Limb (tissue), 2 donors: ENCODE results near the gene ENTPD3.
"Not testable (repeated sequence)": the region's sequence is repeated elsewhere in the genome, so short reads cannot be mapped to it uniquely, and the experiment has no call there.

Source experiments
- DNase-seq, 2 donors: peaks; one replicate each; pipeline ENCODE4 v3.0.0-alpha.2; 2016; ENCODE audit errors: extremely low spot score in 2 of 2

The ENTPD3 gene

GRCh38 chr3:40460481-40460880 is 73.5 kb downstream of the ENTPD3 start:
- DNase-seq = not testable (repeated sequence)

- no peak for DNase-seq
Measured at GRCh38 chr3:40461161-40461560, 74.2 kb downstream of the ENTPD3 start.

- DNase-seq = not testable (repeated sequence)
Measured at GRCh38 chr3:40462838-40463237, 75.9 kb downstream of the ENTPD3 start.

- no peak for DNase-seq
Measured at GRCh38 chr3:40463579-40463978, 76.6 kb downstream of the ENTPD3 start.

GRCh38 chr3:40464339-40465110 is 77.5 kb downstream of the ENTPD3 start:
- DNase-seq = no peak

- DNase-seq = no peak
Measured at GRCh38 chr3:40465111-40465407, 78.1 kb downstream of the ENTPD3 start.

GRCh38 chr3:40465456-40465855 is 78.5 kb downstream of the ENTPD3 start:
- no peak for DNase-seq

GRCh38 chr3:40468018-40468417 is 81.0 kb downstream of the ENTPD3 start:
- no peak for DNase-seq

GRCh38 chr3:40470701-40471100 is 83.7 kb downstream of the ENTPD3 start:
- DNase-seq = no peak

GRCh38 chr3:40476478-40477470 is 89.8 kb downstream of the ENTPD3 start, which contains the start of gene ZNF619:
TSS of gene ZNF619 (plus strand) at chr3:40477122. CDS start at chr3:40477980, 858 bp downstream.
- DNase-seq = peak; percentile 73 to 84

- DNase-seq = no peak
Measured at GRCh38 chr3:40477666-40478065, 90.7 kb downstream of the ENTPD3 start.
